Keratinocyte (primary cell): ENCODE data around the gene TTC9.

Experiments used
- EZH2 ChIP-seq: IDR thresholded peaks from one replicate; pipeline ENCODE4 v1.6.1; 2012; ENCODE audit warnings: inconsistent platforms, mild to moderate bottlenecking, low read length, moderate library complexity
- TF ChIP-seq, protein P1 (sequence below), 3 experiments: IDR thresholded peaks in 1 of 3; conservative IDR thresholded peaks in 1 of 3; optimal IDR thresholded peaks in 1 of 3; 2 replicates in 2 of 3; 3 replicates in 1 of 3; pipeline versions ENCODE3 to v1.5.1; 2011; ENCODE audit warnings: low read length in 3 of 3, mild to moderate bottlenecking in 3 of 3, moderate library complexity in 2 of 3, control low read depth in 1 of 3, inconsistent platforms in 1 of 3; ENCODE audit not compliant: insufficient read depth in 2 of 3; ENCODE audit errors: extremely low read depth in 1 of 3

DNA sequence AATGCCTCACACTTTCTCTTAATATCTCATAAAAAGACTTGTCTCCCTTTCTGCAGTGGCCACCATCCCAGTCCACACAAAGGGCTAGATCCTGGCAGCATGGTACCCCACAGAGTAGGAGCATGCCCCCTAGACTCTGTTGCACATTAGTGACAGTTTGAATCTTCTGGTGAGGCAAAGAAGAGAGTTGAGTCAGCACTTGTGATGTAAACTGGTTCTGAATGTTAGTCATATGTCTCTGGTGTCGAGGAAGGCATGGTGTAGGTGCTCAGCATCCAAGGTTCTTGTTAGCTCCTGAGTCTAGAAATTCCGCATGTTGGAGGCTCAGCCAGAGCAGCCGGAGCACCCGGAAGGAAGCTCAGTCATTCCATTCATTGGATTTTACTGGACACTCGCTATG is 9.8 kb downstream of the TTC9 start:
- TF ChIP-seq, protein P1, sequence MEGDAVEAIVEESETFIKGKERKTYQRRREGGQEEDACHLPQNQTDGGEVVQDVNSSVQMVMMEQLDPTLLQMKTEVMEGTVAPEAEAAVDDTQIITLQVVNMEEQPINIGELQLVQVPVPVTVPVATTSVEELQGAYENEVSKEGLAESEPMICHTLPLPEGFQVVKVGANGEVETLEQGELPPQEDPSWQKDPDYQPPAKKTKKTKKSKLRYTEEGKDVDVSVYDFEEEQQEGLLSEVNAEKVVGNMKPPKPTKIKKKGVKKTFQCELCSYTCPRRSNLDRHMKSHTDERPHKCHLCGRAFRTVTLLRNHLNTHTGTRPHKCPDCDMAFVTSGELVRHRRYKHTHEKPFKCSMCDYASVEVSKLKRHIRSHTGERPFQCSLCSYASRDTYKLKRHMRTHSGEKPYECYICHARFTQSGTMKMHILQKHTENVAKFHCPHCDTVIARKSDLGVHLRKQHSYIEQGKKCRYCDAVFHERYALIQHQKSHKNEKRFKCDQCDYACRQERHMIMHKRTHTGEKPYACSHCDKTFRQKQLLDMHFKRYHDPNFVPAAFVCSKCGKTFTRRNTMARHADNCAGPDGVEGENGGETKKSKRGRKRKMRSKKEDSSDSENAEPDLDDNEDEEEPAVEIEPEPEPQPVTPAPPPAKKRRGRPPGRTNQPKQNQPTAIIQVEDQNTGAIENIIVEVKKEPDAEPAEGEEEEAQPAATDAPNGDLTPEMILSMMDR (optimal IDR thresholded peaks at IDR 0.05 in 1 of 3, IDR thresholded peaks at IDR 0.05 in 1 of 3, conservative IDR thresholded peaks at IDR 0.05 in 1 of 3; ENCODE audit: extremely low read depth in 1 of 3, insufficient read depth in 2 of 3, low read length in 3 of 3): no peak
- TF ChIP-seq EZH2: no peak
